HuH-7.5 (cell line): ENCODE measurements around the gene ZNF326.

Experiments used
- DNase-seq: peaks from one replicate; pipeline ENCODE4 v3.0.0; 2011; ENCODE audit warnings: low spot score

The ZNF326 gene

GRCh38 chr1:89994805-89995597 is at the start of gene ZNF326:
TSS of gene ZNF326 (plus strand) at chr1:89995110. CDS start at chr1:89995258, 148 bp downstream.
- DNase-seq, result peak; percentile 93

GRCh38 chr1:89945852-89946476 is 48.9 kb upstream of the ZNF326 start:
- no peak for DNase-seq

GRCh38 chr1:89946532-89946931 is 48.4 kb upstream of the ZNF326 start:
- no peak for DNase-seq

GRCh38 chr1:89948722-89949345 is 46.1 kb upstream of the ZNF326 start:
- no peak for DNase-seq

- DNase-seq, result no peak
These were observed 44.8 kb upstream of the ZNF326 start for GRCh38 chr1:89949991-89950624.

GRCh38 chr1:89950703-89951102 is 44.2 kb upstream of the ZNF326 start:
- DNase-seq, result no peak

GRCh38 chr1:89951766-89952604 is 42.9 kb upstream of the ZNF326 start:
- no peak for DNase-seq

GRCh38 chr1:89952605-89953130 is 42.2 kb upstream of the ZNF326 start:
- no peak for DNase-seq

- no peak for DNase-seq
These were observed 41.7 kb upstream of the ZNF326 start for GRCh38 chr1:89953131-89953626.

- no peak for DNase-seq
These were observed 41.0 kb upstream of the ZNF326 start for GRCh38 chr1:89953929-89954328.

- no peak for DNase-seq
These were observed 40.5 kb upstream of the ZNF326 start for GRCh38 chr1:89954401-89954800.

- DNase-seq, result no peak
These were observed 39.4 kb upstream of the ZNF326 start for GRCh38 chr1:89955311-89956205.

- no peak for DNase-seq
These were observed 37.8 kb upstream of the ZNF326 start for GRCh38 chr1:89957107-89957506.

- no peak for DNase-seq
These were observed 35.9 kb upstream of the ZNF326 start for GRCh38 chr1:89958851-89959654.

GRCh38 chr1:89959719-89960118 is 35.2 kb upstream of the ZNF326 start:
- no peak for DNase-seq

- no peak for DNase-seq
These were observed 32.7 kb upstream of the ZNF326 start for GRCh38 chr1:89962024-89962741.

- DNase-seq, result no peak
These were observed 32.2 kb upstream of the ZNF326 start for GRCh38 chr1:89962742-89963075.

GRCh38 chr1:89965193-89965768 is 29.6 kb upstream of the ZNF326 start:
- no peak for DNase-seq

GRCh38 chr1:89966656-89967055 is 28.3 kb upstream of the ZNF326 start:
- DNase-seq, result no peak
